ENCODE results near the gene PRR7.

The PRR7 gene

GRCh38 chr5:177487144-177487543 lies 40.5 kb downstream of the PRR7 start:
- no peak for DNase-seq

- no peak for DNase-seq
Measured at GRCh38 chr5:177487975-177488374, 41.4 kb downstream of the PRR7 start.

- DNase-seq: no peak
Measured at GRCh38 chr5:177489119-177489716, 42.6 kb downstream of the PRR7 start.

GRCh38 chr5:177490311-177490991 lies 43.8 kb downstream of the PRR7 start:
- no peak for DNase-seq

- no peak for DNase-seq
Measured at GRCh38 chr5:177490992-177491391, 44.4 kb downstream of the PRR7 start.

GRCh38 chr5:177491429-177491945 lies 44.9 kb downstream of the PRR7 start:
- no peak for DNase-seq

- DNase-seq: no peak
Measured at GRCh38 chr5:177491983-177492746, 45.6 kb downstream of the PRR7 start.

- DNase-seq: no peak
Measured at GRCh38 chr5:177492841-177493240, 46.2 kb downstream of the PRR7 start.

- DNase-seq: no peak
Measured at GRCh38 chr5:177493795-177494345, 47.3 kb downstream of the PRR7 start.

GRCh38 chr5:177494346-177495195 lies 48.0 kb downstream of the PRR7 start:
- DNase-seq: no peak

GRCh38 chr5:177495243-177496060 lies 48.8 kb downstream of the PRR7 start:
- no peak for DNase-seq

- DNase-seq: no peak
Measured at GRCh38 chr5:177496070-177496726, 49.6 kb downstream of the PRR7 start.

GRCh38 chr5:177496727-177497291 lies 50.2 kb downstream of the PRR7 start:
- no peak for DNase-seq

- DNase-seq: peak; percentile 90
Measured at GRCh38 chr5:177497292-177498012, 50.8 kb downstream of the PRR7 start, which contains the start of gene PDLIM7. TSS of gene PDLIM7 (minus strand) at chr5:177497604. CDS start at chr5:177496512, 1,092 bp downstream.

GRCh38 chr5:177498013-177498787 lies 51.6 kb downstream of the PRR7 start:
- DNase-seq: no peak

GRCh38 chr5:177499842-177500241 lies 53.2 kb downstream of the PRR7 start:
- DNase-seq: no peak

- DNase-seq: peak; percentile 27
Measured at GRCh38 chr5:177500685-177501522, 54.3 kb downstream of the PRR7 start.
